ENCODE data around the gene ILKAP. TPM values are rescaled to one million over a fixed set of nuclear protein-coding genes. Genes with fewer than 3 reads are reported as not detected.

The ILKAP gene
- total RNA-seq, 1 donor from 2014 or later = 22.6 TPM

GRCh38 chr2:238242731-238243495, 39.4 kb upstream of the ILKAP start:
- Histone ChIP-seq H3K27me3 (peaks cover 3% of the 10 kb centered on the region), H3K27ac (peak overlapping the region; percentile 64 to 79), H3K36me3 (peaks cover 17 to 34% of the 10 kb centered on the region in 2 donors), H3K4me3 (no peak overlapping the region), H3K4me1 (peaks cover 0 to 23% of the 10 kb centered on the region in 2 donors), H3K9me3 (no peaks in the 10 kb centered on the region)
- DNase-seq (ENCODE audit: low spot score in 2 of 2) = peak in 1 of 2 donors; percentile 81
- no peak for TF ChIP-seq CTCF (IDR thresholded peaks at IDR 0.05)
- intact Hi-C loops (cut with DNase I) = loop anchor here (5.0 kb wide), 3 partner anchors 44 to 386 kb away; partner anchors contain the start of genes PER2 and RAMP1

- intact Hi-C loops (cut with DNase I) = loop anchor here (2.0 to 5.0 kb wide), 4 partner anchors 45 to 385 kb away; partner anchors contain the start of genes PER2, RAMP1 and SCLY
- Histone ChIP-seq H3K4me1 (peaks cover 0 to 23% of the 10 kb centered on the region in 2 donors), H3K9me3 (no peaks in the 10 kb centered on the region), H3K4me3 (no peak overlapping the region), H3K27me3 (peaks cover 3% of the 10 kb centered on the region), H3K36me3 (peaks cover 17 to 28% of the 10 kb centered on the region in 2 donors), H3K27ac (peak overlapping the region; percentile 64 to 79)
- DNase-seq (ENCODE audit: low spot score in 2 of 2) = no peak
- TF ChIP-seq CTCF (IDR thresholded peaks at IDR 0.05) = no peak
Measured at GRCh38 chr2:238241970-238242369, 38.5 kb upstream of the ILKAP start.

- Histone ChIP-seq H3K27me3 (peaks cover 3% of the 10 kb centered on the region), H3K4me1 (peaks cover 0 to 23% of the 10 kb centered on the region in 2 donors), H3K4me3 (peak overlapping the region; percentile 67 to 92), H3K27ac (peak overlapping the region; percentile 64 to 79), H3K36me3 (peaks cover 9 to 20% of the 10 kb centered on the region in 2 donors), H3K9me3 (no peaks in the 10 kb centered on the region)
- intact Hi-C loops (cut with DNase I) = loop anchor here (1.0 to 5.0 kb wide), 5 partner anchors 38 to 384 kb away; partner anchors contain the start of genes ILKAP, PER2, RAMP1 and SCLY
- TF ChIP-seq CTCF (IDR thresholded peaks at IDR 0.05) = no peak
- no peak for DNase-seq (ENCODE audit: low spot score in 2 of 2)
Measured at GRCh38 chr2:238240757-238241711, 37.5 kb upstream of the ILKAP start.

- intact Hi-C loops (cut with DNase I) = loop anchor here (1.0 to 5.0 kb wide), 5 partner anchors 37 to 383 kb away; partner anchors contain the start of genes ILKAP, PER2, RAMP1 and SCLY
- DNase-seq (ENCODE audit: low spot score in 2 of 2) = peak; percentile 62 to 95
- peaks cover 3% of the 10 kb centered on the region for H3K27me3 ChIP-seq
- H3K4me1 ChIP-seq = peaks cover 0 to 23% of the 10 kb centered on the region in 2 donors
- TF ChIP-seq CTCF (IDR thresholded peaks at IDR 0.05) = no peak
- H3K27ac ChIP-seq = peak within 1 kb of the TSS; percentile 64 to 79
- peaks cover 1 to 11% of the 10 kb centered on the region in 2 donors for H3K36me3 ChIP-seq
- H3K4me3 ChIP-seq = peak within 1 kb of the TSS; percentile 67 to 92
- H3K9me3 ChIP-seq = no peaks in the 10 kb centered on the region
Measured at GRCh38 chr2:238239863-238240756, 36.6 kb upstream of the ILKAP start, which contains the start of gene HES6. TSS of gene HES6 (minus strand) at chr2:238240038. CDS start at chr2:238239905, 133 bp downstream.

All from ascending aorta (tissue), 2 donors.